Glomerular visceral epithelial cell (primary cell): Measurements from ENCODE around the gene GUCY2D.
"Not testable (repeated sequence)": the region's sequence is repeated elsewhere in the genome, so short reads cannot be mapped to it uniquely, and the experiment has no call there.

Experiments used
- DNase-seq: peaks from one replicate; pipeline ENCODE4 v3.0.0-alpha.2; 2016; ENCODE audit errors: extremely low spot score

GUCY2D gene

GRCh38 chr17:8001976-8002720, at the start of gene GUCY2D:
GUCY2D (plus strand) TSS chr17:8002615; CDS start chr17:8003048, 433 bp downstream.
- DNase-seq = no peak

GRCh38 chr17:7953266-7953665, 49.1 kb upstream of the GUCY2D start:
- DNase-seq = not testable (repeated sequence)

DNA sequence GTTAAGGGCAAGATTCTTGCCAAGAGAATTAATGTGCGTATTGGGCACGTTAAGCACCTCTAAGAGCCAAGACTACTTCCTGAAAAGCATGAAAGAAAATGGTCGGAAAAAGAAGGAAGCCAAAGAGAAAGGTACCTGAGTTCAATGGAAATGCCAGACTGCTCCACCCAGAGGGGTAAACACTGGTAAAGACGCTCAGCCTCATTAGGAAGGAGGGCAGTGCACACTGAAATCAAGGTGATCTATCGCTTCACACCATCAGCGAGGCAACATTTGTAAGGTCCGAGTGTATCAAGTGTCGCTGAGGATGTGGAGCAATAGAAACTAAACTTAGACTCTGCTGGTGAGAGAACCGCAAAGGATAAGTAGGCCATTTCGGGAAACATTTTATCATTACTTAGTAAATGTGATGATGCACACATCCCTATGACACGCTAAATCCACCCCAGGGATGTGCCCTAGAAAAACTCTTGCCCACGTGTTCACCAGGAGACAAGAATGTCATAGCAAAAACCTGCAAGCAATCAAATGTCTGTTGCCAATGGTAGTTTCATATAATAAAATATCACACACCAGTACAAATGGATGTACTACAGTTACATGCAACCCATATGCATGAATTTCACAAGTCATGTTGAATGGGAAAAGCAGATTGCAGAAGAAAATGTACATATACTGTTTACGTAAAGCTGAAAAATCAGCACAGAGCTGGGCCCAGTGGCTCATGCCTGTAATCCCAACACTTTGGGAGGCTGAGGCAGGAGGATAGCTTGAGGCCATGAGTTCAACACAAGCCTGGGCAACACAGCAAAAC, 46.8 kb upstream of the GUCY2D start:
- no peak for DNase-seq

DNA sequence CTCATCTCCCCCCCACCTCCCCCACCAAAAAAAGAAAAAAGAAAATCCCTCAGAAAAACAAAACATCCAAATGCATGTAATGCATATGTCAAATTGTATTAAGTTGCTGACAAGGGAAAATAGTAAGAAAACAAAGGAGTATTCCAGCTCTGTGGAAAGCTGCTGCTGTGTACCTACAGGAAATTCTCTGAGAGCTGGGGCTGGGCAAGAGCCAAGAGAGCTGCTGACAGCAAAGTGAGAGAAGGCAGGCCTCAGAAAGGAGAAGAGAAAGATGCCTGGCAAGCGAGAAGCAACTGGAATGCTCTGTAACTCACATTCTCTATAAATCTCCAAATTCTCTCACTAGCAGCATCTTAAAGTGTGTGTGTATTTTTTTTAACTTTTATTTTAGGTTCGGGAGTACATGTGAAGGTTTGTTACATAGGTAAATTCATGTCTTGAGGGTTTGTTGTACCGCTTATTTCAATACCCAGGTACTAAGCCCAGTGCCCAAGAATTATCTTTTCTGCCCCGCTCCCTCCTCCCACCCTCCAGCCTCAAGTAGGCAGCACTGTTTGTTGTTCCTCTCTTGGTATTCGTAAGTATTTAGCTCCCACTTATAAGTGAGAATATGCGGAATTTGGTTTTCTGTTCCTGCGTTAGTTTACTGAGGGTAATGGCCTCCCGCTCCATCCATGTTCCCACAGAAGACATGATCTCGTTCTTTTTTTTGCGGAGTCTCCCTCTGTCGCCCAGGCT, 46.0 kb upstream of the GUCY2D start:
- DNase-seq = no peak

DNA sequence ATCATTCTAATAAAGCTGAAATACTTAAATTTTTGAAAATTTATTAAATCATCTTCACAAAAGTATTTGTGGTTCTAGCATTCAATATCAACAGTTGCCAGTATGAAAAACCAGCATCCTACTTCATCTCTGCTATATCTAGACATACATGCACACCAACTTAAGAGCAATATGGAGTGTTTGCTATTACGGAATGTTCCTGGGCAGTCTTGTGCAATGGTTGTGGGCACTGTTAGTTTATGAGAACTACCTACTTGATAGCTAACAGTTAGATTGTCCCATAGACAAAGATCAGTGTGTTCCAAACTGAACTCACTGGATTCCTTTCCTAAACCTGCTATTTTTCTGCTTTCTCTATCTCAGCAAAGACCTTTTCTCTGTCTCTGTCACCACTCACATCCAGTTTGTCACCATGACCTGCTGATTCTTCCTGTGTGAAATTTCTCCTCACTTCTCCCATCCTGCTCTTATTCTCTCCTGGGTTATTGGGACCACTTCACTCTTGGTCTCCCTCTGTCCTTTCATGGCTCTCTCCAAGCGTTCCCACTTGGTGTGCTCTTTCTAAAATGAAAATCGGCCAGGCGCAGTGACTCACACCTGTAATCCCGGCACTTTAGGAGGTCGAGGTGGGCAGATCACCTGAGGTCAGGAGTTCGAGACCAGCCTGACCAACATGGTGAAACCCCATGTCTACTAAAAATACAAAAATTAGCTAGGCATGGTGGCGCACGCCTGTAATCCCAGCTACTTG, 42.7 kb upstream of the GUCY2D start:
- DNase-seq = no peak

- DNase-seq = no peak
These were observed 41.0 kb upstream of the GUCY2D start for GRCh38 chr17:7961421-7961820.

- DNase-seq = no peak
These were observed 34.7 kb upstream of the GUCY2D start for GRCh38 chr17:7967751-7968150.

DNA sequence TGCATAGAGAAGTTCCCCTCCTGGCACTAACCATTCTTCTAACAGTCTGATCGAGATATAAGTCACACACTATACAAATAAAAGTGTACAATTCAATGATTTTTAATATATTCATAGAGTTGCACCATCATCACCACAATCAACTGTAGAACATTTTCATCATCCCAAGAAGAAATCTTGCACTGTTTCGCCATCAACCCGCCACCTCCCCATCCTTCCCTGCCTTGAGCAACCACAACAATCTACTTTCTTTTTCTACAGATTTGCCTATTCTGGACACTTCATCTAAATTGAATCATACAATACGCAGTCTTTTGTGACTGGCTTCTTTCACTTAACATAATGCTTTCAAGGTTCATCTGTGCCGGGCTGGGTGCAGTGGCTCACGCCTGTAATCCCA, 33.0 kb upstream of the GUCY2D start:
- no peak for DNase-seq

DNA sequence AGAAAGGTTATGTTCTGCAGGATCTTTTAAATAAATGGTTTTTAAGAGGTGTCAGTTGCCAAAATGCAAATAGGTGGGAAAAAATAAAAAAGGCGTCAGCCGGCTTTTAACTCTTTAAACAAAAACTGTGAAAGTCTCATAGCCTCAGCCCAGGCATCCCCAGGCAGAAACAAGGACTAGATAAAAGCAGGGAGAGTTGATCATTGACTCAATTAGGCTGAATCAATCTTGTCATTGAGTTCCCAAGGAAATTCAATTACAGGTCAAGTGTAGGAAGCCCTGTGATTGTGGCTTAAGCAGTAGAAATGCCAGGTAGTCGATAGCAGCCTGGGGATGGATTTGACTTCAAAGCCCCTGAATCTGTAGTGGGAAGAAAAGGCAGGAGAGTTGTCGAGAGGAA, 30.8 kb upstream of the GUCY2D start:
- DNase-seq = no peak

- no peak for DNase-seq
These were observed 30.2 kb upstream of the GUCY2D start for GRCh38 chr17:7972131-7972785.

DNA sequence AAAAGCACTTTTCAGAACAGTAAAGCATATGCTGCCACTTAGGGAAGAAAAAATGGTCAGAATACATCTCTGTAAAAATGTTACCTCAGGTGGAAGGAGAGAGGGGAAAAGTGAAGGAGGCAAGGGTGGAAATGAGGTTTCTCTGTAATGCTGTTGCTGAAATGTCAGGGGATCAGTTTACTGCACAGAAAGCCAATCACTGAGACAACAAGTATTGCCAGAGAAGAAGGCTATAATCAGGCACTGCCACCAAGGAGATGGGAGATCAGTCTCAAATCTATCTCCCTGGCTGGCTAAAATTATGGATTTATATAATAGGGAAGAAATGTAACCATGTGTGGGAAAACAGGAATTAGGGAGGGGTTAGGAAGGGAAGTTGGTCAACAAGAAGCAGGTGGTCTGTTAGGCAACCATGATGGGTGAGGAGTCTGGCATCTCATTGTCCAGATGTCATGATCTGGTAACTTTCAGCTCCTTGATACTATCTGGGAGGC, 27.7 kb upstream of the GUCY2D start:
- no peak for DNase-seq

- no peak for DNase-seq
These were observed 25.4 kb upstream of the GUCY2D start for GRCh38 chr17:7977039-7977438.

GRCh38 chr17:7977805-7978204, 24.6 kb upstream of the GUCY2D start:
- no peak for DNase-seq

GRCh38 chr17:7982173-7982572, 20.2 kb upstream of the GUCY2D start:
- DNase-seq = peak; percentile 30

DNA sequence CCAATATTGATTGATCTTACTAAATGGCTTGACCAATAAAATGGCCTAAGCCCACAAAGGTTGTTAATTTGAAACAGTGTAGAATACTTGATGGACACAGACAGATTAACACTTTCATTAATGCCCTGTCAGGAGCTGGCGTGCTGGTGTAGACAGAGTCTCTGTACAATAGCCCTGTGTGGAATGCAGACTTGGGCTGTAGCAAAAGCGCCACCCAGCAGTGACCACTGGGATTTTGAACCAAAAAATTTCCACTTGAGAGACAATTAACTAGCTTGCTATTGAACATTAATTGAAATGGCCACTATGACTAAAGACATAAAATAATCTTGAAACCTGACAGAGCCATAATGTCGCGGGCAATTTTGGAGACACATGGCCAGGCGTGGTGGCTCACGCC, 19.7 kb upstream of the GUCY2D start:
- DNase-seq = no peak

- DNase-seq = no peak
These were observed 17.5 kb upstream of the GUCY2D start for GRCh38 chr17:7984904-7985303.

DNA sequence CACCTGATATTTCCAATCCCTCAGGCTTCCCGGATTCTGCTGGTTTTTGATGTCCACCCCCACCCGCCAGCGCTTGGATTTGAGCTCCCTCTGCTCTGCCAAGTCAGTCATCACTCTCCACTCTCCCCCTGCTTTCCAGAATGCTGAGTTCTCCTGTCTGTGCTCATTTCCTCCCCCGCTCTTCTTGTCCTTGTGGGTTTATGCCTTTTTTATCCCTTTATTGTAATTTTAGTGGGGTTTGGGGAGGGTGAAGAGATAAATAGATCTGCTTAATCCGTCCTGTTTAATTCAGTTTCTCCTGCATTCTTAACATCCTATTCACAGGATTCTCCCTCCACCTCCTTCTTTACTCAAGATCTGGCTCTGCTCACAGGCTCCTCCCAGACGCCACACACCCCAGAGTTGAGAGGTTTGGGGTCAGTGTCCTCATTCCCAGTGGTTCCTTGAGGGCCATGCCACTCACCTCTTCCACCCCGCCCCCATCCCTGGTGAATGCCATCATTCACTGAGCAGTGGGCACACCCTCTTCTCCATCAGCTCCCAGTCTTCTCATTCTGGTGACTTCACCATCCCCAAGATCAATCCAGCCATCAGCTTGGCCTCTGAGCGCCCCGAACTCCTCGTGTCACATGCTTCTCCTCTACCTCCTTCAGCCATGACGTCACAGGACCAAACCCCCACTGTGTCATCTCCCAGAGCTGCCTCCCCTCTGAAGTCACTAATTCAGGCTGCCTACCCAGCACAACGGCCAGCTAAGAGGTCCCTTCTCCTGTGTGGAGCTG, 15.1 kb upstream of the GUCY2D start:
- no peak for DNase-seq

- peak; percentile 83 for DNase-seq
These were observed 13.7 kb upstream of the GUCY2D start for GRCh38 chr17:7988750-7989178.

DNA sequence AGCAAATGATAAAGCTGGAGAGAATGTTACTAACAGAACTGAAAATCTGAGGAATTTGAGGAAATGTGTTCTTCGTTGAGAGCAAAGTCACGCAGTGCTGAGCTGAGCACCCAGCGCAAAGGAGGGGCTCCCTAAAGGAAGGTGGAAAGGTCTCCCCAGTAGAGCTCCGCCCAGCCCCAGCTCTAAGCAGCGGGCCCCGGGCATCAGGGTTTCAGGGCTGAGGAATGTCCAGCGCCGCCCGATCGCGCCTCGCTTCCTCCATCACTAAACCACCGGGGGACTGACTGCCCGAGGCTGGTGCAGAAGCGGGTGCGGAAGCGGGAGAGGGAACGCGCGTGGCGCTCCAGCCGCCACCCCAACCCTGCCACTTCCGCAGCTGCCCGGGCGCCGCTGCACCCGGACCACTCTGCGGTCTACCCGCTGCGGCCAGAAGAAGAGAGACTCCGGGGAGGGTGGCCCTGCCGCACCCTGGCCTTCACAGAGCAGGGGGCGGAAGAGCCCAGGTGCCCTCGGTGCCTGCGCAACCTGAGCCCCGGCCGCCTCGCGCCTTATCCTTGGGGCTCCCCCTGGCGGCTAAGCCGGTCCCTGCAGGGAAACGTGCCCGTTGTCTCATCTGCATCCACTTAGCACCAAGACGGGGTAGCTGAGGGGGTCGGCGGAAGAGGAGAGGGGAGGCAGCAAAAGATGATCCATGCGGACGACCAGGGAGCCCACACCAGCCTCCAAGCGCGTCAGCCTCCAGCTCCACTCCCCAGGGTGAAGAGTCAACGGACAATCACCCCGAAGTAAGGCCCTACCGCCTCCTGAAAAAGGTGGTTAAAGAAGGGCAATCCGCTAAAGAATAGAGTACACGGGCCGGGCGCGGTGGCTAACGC, 12.4 kb upstream of the GUCY2D start:
- peak; percentile 81 for DNase-seq
